NCI-H226 (cell line): ENCODE measurements around the gene RHBDL3.

ENCODE experiments used
- DNase-seq: peaks from one replicate; pipeline ENCODE4 v3.0.0-alpha.2; 2015

The RHBDL3 gene

DNA sequence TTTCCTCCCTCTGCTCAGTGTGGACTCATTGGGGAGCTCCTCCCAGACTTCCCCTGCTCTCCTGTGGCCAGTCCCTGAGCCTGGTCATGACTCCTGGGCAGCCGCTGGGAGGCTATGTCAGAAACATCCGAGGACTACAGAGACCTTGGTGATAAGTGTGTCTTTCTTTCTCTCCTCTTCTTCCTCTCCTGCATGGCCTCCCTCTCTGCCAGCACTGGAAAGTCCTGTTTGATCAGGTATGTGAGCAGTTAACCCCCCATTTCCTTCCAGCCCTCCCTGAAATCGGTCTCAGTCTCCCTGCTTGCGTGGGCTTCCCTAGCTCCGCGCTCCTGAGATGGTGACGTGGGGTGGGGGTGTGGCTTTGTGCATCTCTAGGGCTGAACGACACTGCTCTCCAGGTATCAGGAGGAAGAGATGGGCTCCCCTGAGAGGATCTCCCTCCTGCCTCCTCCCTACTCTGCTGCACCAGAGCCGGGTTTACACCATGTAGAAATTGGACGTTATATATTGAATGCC lies 2.1 kb downstream of the RHBDL3 start:
- DNase-seq, result no peak

DNA sequence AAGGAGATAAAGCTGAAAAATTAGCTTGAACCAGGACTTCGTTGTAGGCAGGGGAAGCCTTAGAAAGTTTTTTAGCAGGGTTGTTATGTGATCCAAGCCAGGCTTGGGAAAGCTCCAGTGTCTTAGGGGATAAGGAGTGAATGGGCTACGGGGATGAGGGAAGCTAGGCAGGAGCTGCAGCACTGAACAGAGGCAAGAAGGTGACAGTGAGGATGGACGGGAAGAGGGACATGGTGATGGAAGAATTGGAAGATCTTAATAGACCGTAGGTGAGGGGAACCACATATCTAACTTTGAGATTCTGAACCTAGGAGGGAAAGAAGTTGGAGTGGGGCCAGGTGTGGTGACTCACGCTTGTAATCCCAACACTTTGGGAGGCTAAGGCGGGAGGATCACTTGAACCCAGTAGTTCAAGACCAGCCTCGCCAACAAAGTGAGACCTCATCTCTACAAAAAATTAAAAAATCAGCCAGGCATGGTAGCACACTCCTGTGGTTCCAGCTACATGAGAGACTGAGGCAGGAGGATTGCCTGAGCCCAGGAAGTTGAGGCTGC lies 3.2 kb downstream of the RHBDL3 start:
- DNase-seq, result no peak

DNA sequence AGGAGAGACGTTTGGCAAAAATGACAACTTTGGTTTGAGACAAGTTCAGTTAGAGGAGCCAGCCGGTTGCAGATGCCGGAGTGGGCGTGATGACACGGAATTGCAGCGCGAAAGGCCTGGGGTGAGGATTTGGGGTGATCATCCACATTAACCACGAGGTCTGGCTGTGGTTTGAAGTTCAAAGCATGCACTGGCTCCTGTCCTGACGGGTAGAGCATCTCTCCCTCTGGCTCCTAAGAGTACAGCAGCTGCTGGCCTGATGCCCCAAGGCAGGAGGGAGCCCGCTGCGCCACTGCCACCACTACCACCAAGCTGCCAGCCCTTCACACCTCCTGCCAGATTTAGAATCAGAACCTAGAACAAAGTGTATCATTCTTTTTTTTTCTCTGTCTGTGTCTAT lies 3.7 kb downstream of the RHBDL3 start:
- DNase-seq, result no peak

DNA sequence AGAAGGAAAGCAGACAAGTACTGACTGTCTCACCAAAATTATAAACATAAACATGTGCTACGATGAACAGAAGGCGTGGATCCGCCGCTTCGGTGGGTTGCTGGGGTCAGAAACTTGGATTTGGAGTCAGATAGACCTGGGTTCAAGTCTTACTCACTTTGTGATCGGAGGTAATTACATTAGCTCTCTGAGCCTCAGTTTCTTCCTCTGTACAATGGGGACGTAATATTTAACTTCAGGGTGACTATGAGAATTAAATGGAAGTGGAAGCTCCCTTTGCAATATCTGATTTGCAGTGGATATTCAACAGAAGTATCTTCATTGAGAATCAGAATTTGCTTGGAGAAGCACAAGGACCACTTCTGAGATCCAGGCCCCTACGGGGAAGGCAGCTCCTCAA lies 6.2 kb downstream of the RHBDL3 start:
- no peak for DNase-seq

DNA sequence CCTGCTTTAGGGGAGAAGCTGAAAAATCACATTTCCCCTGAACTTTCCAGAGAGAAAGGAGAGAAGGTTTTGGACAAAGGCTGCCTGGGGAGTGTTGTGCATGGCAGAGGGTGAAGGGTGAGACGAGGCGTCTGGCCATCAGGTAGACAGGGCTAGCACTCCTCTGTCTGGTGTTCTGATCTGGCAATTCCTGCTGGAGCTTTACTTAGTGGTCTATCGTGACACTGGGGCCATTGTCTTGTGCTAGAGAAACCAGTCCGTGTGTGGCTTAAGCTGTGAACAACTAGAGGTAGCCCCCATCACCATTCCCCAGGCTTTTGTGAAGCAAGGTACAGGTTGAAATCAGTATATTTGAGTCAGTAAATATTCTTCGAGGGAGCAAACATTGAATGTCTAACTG lies 8.5 kb downstream of the RHBDL3 start:
- DNase-seq, result no peak

DNA sequence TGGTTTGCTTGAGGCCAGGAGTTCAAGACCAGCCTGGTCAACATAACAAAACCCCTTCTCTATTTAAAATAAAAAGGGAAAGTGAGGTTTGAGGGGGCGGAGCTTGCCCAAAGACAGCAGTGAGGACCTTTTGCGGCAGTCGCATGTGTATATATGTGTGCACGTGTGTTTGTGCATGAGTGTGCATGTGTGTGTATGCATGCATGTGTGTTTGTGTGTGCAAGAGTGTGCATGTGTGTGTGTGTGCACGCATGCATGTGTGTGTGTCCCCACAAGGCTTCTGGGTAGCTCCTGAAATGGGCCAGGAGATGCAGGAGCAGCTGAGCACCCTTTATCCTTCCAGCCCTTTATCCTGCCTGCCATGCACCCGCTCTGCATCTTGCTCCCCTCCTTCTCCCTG lies 9.0 kb downstream of the RHBDL3 start:
- DNase-seq, result no peak

DNA sequence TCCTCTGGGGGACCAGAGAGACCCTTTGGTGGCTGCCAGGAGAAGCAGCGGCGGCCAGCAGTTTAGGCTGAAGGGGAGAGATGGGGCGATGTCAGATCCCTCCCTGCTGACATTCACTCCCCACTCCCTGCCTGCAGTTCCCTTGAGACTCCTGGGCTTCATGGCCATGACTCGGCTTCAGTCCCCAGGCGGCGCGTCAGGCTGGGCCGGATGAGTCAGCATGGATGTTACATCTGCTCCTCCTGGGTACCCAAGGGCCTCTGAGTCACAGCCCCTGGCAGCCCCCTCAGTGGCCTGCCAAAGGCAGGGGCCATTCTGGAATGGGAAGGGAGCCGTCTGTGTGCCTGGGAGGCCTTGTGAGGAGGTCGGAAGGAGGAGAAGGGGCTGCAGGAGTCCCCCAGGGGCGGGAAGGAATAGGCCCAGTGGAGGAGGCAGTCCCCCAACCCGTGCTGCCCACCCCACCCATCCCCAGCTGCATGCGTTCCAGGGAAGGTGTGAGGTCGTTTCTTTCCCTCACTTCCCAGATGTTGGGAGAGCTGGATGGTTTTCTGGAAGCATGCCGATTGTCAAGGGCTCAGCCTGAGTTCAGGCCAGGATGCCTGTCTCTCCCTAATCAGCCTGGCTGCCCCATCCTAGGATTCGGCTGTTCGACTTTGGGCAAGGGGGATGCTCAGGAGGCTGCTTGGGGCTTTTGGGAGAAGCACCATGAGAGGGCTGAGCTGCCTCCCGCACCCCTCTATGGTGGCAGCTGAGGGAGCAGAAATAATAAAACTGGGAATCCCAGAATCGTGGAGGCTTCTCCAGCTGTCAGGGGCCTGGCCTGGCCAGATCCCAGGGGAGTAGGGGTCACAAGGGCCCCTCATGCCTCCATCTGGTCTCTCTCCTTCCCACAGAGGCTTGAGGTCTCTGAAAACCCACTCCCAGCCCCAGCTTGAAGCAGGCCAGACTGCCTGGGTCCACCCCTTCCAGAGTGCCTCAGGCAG lies 9.7 kb downstream of the RHBDL3 start:
- DNase-seq, result peak; percentile 70

DNA sequence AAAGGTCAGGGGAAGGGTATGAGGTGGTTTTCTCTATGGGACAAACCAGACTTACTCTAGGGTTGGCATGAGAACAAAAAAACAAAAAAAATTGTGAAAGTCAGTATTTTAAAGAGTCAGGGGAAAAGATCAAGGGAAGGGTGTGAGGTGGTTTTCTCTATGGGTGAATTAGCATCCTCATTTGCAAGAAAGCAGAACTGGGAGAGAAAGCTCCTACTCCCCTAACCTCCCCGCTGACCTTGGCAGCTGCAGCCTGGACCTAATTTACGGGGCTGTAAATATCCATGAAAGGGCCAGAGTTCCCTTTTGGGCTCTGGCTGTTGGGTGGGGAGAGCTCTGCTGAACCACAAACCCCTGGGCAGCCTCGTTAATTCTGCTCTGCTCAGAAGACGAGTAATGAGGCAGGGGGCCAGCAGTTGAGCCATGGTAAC lies 10.6 kb downstream of the RHBDL3 start:
- DNase-seq, result no peak

DNA sequence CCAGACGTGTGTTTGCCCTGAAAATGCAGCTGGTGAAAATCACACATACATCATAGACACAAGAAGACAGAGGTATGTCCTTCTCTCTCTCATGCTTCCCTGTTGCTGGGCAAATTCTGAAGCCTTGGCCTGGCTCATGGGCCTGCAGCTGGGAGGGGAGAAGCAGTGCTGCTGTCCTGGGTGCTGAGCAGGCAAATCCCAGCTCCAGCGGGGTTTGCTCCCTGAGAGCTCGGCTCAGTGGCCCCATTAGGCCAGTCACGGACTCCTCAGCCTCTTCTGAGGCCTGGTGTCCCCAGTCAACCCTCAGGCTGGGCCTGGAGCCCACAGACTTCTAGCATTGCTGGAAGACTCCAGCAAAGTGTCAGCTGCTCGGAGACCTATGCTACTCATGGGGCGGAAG lies 11.7 kb downstream of the RHBDL3 start:
- peak; percentile 10 for DNase-seq

DNA sequence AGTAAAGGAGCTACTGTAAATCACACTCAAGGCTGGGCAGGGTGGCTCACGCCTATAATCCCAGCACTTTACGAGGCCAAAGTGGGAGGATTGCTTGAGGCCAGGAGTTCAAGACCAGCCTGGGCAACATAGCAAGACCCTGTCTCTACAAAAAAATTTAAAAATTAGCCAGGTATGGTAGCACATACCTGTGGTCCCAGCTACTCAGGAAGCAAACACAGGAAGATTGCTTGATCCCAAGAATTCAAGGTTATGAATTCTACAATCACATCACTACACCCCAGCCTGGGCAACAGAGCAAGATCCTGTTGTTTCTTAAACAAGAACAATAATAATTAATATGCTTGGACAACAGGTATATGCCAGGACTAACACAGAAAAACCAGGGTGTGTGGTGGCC lies 13.2 kb downstream of the RHBDL3 start:
- DNase-seq, result no peak

DNA sequence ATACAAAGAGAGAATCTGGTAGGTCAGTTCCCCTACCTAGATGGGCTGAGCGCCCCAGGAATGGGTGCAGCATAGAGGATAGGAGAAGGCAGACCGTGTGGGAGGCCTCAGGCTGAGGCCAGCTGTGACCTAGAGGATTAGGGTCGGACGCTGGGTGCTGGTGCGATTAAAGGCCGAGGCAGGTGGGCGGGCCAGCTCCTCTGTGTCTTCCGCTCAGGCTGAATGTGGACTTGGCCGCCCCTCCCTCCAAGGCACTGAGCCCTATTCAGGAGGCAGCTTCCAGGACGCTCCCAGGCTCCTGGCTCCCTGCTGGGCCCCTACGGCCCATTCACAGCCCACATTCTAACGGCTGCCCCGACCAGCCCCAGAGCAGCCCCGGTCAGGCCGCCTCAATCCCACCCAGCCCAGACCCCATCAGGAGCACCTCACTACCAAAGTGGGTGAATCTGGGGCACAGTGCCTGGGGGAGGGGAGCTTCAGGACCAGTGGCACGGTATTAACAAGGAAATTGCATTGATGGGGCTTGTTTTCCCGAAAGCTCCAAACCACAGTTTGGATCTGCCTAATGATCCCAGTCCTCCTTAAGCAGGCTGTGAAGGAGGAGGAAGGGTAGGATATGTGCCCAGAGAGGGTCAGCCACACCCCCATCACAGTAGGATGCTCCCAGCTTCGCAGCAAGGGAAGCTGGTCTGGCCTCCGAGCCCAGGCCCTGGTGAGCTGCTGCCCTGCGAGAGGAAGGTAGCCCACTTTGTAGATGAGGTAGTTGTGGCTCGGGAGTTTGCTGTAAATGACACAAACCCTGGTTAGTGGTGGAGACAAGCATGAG lies 14.5 kb downstream of the RHBDL3 start:
- no peak for DNase-seq

DNA sequence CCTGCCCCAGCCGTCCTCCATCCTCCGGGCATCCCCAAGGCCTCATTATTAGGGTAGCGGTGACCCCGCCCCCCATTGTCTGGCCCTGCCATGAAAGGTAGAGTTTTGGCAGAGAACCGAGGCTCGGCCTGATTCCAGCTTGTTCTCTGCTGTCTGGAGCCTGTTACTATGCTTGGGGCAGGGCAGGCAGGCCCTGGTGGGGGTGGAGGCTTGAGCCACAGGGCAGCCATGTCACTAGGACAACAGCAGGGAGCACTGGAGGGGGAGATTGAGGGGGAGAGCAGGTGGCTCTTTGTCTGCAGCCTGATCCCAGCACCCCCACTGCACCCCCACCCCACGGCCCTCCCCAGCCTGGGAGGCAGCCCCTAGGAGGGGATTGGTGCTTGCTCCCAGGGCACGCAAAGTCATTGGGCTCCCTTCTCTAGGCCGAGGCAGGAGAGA lies 15.4 kb downstream of the RHBDL3 start:
- DNase-seq, result no peak

DNA sequence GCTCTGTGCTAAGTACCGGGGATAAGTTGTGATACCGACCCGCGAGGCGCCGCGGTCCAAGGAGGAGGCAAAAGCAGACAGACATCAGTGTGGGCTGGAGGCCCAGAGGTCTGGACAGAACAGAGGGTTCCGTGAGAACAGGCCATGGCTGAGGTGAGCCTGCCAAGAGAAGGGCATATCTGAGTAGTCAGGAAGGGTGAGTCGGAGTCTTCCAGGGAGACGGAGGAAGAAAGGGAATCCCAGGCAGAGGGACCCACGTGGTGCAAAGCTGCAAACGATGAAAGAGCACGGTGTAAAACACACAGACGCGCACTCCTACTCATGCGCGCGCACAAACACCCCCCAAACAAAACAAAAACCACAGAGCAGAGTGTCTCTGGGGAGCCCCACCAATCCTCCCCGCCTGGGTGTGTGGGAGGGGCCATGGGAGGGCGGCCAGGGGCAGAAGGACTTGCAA lies 18.1 kb downstream of the RHBDL3 start:
- DNase-seq, result peak; percentile 63

DNA sequence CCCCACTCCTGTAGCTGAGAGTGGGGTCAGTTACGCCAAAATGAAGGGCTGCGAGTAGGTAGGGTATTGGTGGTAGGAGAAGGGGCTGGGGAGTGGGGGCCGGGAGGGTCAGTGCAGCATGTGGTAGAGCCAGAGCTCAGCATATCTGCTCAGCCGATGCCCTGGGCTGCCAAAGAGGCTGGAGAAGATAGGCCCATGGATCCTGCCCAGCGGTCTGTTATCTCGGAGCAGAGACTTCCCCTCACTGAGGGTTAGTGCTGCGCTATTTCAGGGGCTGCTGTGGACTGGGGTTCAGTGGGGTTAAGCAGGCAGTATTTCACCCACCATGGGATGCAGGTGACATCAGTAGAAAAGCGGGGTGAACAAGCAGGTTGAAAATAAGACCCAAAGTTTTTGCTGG lies 19.7 kb downstream of the RHBDL3 start:
- DNase-seq, result no peak

DNA sequence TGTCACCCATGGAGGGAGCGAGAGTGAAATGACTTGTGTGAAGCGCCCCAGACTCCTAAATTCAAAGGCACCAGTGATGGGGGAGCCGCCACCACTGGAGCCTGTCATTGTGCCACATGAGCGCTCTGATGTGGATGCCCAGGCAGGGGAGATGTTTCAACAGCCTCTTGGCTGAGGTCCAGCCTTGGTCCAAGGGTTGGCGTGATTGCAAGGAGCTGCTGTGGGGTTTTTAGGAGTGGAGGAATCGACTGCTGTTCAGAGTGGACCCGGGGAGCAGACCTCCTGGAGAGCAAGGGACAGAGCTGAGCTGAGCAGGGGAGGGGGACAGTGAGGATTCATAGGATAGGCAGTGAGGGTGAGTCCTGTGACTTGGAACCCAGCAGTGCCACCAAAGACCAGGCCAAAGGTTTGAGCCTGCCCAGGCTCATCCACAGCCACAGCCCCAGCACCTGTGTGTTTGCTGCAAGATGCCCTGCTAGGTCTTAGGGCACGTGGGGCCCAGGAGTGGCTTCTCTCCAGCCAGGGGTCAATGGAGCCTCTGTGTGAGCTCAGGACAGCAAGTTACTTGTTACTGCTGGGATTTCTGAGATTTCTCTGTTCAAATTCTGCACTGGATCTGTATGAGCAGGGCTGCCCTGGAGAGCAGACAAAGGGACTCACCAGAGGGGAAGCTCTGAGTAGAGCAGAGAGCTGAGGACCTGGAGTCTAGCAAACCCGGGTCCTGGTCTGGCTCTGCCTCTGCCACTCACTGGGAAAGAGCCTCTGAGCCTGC lies 20.3 kb downstream of the RHBDL3 start:
- DNase-seq, result no peak

DNA sequence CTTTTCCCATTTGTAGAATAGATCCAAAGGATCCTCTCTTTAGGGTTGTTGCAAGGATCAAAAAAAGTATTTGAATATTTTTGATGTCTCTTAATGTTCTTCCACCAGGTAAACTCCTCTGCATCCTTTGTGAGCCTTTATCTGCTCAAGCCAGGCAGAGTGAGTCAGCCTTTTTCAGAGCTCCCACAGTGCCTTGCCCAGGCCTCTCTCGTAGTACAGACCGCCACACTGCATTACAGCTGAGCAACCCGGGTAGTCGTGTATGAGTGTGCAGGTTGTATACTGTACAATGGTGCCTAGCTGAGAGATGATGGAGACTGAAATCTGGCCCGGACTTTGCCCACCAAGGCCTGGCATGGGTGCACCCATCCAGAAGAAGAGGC lies 20.9 kb downstream of the RHBDL3 start:
- peak; percentile 15 for DNase-seq

DNA sequence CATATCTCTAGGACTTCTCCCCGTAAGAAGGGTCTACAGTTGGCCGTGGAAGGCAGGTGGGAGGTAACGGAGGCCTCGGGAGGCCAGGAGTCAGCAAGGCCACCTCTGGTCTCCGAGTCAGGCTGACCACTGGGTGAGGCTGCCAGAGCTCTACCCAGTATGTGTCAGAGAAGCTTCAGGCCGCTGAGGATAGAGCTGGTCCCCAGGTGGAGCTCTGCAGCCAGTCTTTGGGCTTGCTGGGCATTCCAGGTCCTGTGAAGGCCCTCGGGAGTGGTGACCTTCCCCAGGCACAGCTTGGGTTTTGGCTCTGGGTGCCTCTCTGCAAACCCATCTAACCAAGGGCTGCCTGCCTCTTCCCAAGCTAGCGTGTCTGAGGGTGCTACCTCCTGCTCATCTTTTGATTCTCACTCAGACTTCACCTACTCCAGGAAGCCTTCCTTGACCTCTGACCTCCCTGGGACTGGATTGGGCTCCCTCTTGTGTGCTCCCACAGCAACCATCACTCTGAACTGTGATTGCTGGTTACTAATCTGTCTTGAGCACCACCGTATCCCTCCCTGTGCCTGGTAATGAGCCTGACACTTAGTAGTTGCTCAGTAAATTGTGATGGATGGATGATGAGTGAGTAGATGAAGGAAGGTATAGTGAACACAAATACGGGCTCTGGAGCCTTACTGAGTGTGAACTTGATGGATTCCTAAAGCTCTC lies 22.3 kb downstream of the RHBDL3 start:
- no peak for DNase-seq

DNA sequence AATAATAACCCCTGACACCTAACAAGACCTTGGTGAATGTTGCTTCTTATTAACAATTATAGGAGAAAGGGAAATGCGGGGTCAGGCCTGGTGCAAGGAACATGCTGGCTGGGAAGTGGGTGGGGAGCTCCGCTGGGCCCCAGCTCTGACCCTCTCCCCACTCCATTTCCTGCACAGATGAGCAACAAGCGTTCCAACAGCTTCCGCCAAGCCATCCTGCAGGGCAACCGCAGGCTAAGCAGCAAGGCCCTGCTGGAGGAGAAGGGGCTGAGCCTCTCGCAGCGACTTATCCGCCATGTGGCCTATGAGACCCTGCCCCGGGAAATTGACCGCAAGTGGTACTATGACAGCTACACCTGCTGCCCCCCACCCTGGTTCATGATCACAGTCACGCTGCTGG lies 23.0 kb downstream of the RHBDL3 start:
- no peak for DNase-seq

DNA sequence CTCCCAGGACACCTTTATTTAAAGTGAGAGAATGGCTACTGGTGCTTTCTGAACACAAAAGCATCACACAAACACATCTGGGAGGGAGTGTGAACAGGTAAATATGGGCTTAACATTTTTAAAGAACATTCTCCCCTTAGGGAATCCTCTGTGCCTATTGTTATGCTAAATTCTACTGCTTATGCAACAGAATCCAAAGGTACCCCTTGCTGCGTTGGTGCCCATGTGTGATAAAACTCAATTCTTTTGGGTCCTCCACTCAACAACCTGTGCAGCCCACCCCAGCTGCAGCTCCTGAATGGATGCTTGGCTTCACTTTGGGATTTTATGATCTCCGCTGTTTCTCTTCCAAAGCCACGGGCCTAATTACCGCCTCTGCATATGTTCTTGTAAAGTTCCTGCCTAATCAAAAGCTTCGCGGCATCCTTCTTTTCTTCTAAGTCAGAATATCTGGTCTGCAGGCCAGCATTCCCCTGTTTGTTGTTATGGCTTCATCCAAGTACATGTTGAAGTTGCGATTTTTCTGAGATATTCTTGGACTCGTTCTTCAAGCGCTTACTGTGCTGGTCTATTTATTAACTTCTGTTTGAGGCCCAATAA lies 23.9 kb downstream of the RHBDL3 start:
- DNase-seq, result no peak

DNA sequence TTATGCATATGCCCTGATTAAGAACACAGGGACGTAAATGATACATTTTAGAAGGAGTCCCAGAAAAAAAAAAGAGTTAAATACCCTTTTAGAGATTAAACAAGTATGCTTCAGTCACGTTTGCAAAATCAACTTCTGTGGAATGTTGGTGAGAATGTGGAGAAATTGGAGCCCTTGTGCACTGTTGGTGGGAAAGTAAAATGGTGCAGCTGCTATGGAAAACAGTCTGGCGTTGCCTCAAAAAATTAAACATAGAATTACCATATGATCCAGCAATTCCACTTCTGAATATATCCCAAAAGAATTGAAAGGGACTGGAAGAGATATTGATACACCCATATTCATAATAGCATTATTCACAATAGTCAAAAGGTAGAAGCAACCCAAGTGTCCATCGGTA lies 26.5 kb downstream of the RHBDL3 start:
- no peak for DNase-seq

DNA sequence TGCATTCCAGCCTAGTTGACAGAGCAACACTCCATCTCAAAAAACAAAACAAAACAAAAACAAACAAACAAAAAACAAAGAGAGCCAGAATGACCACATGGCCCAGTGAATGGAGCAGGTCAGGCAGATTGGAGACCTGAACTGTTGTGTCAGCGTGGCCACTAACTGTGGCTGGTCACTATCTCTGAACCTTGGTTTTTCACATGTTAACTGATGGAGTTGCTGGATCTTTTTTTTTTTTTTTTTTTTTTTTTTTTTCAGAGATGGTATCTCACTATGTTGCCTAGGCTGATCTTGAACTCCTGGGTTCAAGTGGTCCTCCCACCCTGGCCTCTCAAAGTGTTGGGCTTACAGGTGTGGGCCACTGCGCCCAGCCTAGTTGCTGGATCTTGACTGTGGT lies 31.8 kb downstream of the RHBDL3 start:
- DNase-seq, result no peak
